Raji (cell line): ENCODE measurements around the gene RNH1.

Experiments used
- POLR2A ChIP-seq: IDR thresholded peaks from 2 replicates; pipeline ENCODE4 v1.6.1; 2011; ENCODE audit warnings: low read depth, low read length, control low read depth; ENCODE audit not compliant: insufficient read depth

RNH1 gene

DNA sequence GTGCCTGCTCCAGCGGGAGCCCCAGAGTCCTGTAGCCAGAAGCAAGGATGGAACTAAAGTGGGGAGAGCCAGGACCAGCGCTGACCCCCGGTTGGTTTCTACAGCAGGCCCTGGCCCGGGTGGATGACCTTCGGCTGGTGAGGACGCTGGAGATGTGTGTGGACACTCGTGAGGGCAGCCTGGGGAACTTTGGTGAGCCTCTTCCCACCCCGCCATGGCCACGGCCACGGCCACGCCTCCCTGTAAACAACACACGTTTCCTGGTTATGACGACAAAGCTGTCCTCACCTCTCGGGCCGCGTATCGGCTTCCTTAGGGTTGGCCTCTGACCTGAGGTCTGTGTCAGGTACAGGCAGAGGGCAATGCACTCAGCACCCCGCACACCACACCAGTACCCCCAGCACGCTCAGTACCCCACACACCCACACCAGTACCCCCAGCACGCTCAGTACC is 34.4 kb upstream of the RNH1 start:
- no peak for TF ChIP-seq POLR2A

- TF ChIP-seq POLR2A: no peak
Observed at GRCh38 chr11:540583-541432, 33.8 kb upstream of the RNH1 start.

- TF ChIP-seq POLR2A: no peak
Observed at GRCh38 chr11:539971-540481, 33.0 kb upstream of the RNH1 start.

DNA sequence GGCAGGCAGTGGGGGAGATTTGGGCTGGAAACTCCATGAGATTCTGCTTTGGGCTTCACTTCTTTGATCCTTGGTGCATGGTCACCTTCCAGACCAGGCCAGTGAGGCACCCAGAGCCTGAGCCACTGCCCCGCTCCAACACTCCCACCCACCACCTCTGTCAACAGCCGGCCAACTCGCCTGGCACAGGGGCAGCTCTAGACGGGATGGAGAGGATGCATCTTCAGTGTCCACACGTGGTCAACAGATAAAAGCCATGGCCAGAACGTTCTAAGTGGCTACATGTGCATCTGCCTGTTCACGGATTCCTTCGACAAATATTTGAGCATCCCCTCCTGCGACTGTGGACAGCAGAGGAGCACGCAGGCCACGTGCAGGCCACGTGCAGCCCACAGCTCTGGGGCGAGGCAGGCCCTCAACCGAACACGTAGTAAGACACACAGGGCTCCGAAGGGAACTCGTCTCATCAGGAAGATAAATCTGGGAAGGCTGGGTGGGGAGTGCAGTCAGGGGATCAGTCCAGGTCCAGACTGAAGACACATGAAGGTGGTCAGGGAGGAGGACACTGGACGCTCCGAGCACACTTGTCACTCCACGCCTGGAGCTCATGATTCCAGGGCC is 31.5 kb upstream of the RNH1 start:
- TF ChIP-seq POLR2A: no peak

DNA sequence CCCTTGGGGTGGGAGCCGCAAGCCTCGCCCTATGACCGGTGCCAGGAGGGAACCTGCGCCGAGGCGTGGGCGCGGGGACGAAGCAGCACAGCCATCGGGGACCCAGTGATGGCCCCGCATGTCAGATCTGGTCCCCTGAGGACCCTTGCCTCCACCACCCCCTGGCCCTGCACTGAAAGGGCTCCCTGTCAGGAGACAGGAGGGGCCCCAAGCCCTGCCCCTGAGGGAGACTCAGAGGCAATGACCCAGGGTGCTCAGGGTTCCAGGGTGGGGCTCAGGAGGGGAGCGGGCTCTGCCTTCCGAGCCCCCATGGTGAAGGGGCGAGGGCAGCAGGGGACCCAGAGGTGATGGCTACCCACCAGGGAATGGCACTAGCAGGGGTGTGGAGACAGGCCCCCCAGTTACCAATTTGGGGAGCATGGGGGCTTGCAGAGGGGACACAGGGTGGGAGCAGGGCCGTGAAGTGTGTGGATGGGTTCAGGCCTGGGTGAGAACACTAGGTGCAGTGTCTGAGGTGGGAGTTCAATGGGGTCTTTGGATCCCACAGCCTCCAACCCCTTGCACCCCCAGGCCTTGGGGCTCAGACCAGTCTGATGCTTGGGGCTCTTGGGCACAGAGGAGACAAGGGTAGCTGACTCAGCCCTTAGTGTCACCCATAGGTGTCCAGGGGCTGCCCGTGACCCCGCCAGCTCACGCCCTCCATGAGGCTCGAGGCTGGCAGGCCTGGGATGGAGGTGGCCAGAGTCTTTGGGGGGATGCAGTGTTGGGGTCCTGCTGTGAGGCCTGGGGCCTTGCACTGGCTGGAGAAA is 30.8 kb upstream of the RNH1 start:
- no peak for TF ChIP-seq POLR2A

- peak; percentile 75 for TF ChIP-seq POLR2A
Observed at GRCh38 chr11:536841-537621, 30.0 kb upstream of the RNH1 start, which contains the start of gene LRRC56. Gene LRRC56, plus strand, starts transcription at chr11:537527. Its CDS starts 3,158 bp downstream, at chr11:540685.

GRCh38 chr11:535519-536454 is 28.7 kb upstream of the RNH1 start, which contains the start of gene HRAS:
Gene HRAS, minus strand, starts transcription at chr11:535576.
- TF ChIP-seq POLR2A: peak; percentile 79

GRCh38 chr11:535210-535518 is 28.1 kb upstream of the RNH1 start:
- TF ChIP-seq POLR2A: no peak

DNA sequence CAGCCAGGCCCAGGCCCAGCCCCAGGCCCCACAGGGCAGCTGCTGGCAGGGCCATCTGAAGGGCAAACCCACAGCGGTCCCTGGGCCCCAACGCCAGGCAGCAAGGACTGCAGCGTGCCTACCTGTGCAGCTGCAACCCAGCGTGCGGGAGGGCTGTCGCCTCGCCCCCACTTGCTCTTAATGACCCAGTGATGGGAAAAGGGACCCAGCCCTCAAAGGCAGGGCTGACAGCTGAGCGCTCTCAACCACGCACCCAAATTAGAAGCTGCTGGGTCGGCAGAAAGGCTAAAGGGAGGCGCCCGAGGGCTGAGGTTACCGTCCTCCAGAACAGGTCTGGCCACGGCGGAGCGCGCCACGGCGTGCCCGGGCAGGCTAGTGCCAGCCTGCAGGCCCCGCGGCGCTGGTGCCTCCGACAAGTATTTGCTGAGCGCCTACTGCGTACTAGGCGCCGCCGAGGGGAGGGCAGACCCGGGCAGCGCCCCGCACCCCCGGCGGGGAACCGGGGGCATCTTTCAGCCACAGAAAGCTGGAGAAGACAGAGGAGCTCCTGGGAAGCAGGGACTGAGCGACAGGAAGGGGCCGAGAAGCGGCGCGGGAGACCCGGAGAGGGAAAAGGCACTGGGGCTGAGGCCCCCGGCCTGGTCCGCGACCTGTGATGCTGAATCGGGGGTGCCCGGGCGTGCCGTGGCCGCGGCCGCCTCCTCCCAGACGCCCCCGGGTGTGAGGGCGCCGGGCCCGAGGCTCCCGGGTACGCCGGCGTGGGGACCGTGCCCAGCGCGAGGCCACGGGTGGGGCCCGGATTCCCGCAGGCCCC is 27.6 kb upstream of the RNH1 start:
- TF ChIP-seq POLR2A: no peak

DNA sequence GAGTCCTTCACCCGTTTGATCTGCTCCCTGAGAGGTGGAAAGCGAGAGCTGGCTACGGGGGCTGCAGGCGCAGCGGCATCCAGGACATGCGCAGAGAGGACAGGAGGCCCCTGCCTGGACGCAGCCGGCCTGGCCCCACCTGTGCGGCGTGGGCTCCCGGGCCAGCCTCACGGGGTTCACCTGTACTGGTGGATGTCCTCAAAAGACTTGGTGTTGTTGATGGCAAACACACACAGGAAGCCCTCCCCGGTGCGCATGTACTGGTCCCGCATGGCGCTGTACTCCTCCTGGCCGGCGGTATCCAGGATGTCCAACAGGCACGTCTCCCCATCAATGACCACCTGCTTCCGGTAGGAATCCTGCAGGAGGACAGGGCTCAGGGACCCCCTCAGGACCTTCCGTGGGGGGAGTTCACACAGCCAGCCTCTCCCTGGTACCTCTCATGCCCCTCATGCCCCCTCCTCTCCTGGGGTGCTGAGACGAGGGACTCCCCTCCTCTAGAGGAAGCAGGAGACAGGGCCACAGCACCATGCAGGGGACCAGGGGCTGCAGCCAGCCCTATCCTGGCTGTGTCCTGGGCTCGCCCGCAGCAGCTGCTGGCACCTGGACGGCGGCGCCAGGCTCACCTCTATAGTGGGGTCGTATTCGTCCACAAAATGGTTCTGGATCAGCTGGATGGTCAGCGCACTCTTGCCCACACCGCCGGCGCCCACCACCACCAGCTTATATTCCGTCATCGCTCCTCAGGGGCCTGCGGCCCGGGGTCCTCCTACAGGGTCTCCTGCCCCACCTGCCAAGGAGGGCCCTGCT is 26.7 kb upstream of the RNH1 start:
- no peak for TF ChIP-seq POLR2A

DNA sequence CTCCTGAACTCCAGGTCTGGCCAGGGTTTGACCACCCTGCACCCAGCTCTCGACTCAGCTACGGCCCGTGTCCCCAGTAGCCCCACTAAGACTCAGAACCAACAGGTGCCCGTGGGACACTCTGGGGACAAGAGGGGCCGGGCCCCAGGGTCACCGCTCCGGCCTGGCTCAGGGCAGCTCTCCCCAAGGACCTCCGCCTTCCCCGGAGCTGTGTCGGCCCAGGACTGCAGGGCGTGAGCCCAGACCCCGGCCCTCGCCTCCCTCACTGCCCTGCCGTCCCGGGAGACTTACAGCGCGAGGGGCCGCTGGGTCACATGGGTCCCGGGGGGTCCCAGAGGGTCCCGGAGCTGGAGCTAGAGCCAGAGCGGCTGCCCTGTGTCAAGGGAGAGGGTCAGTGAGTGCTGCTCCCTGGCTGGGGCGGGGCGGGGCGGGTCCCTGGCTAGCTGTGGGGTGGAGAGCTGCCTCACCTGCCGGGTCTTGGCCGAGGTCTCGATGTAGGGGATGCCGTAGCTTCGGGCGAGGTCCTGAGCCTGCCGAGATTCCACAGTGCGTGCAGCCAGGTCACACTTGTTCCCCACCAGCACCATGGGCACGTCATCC is 26.0 kb upstream of the RNH1 start:
- TF ChIP-seq POLR2A: no peak
